Measurements from ENCODE around the gene TPSD1. TPM values are rescaled to one million over a fixed set of nuclear protein-coding genes. Genes with fewer than 3 reads are reported as not detected.
"Not testable (repeated sequence)": the region's sequence is repeated elsewhere in the genome, so short reads cannot be mapped to it uniquely, and the experiment has no call there.

The TPSD1 gene
- total RNA-seq = 1 to 10 TPM in 1 of 3 donors, not detected in 2; 3.2 TPM
- total RNA-seq (2013) = not detected

DNA sequence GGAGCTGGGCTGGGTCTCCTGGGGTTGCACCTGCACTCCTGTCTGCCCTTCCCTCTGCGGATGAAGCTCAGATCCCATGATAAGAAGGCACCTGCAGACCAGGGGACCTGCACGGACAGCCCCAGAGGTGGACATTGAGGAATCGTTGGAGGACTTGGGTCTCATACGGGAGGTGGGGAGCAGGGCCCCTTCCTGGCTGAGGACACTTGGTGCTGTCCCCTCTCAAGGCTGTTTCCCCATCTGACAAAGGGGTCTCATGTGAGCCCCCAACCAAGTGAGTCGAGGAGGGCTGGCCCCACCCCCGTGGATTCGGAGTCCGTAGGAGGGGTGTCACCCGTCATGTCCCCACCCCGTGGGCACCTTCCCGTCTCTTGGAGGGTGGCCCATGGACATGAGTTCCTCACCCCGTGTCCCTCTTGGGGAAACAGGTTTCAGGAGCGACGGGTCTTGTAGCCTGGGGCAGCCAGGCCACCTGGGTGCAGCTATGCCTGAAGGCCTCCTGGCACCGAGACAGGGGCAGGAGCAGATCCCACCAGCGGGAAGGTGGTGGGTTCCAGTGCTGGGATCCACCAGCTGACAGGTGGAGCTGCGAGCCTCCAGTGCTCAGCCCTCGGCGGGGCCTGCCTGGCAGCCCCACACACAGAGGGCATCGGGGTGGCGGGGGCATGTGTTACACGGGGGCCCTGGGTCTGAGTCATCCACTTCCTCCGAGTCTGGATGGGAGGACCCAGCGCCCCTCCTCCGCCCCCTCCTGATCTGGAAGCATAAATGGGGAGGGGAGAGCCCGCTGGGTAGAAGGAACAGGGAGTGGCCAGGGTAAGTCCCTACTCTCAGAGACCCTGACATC lies at the start of gene TPSD1:
TSS of gene TPSD1 (plus strand) at position 794 of the 847 bp plus-strand sequence. CDS start 212 bp downstream, outside the sequence.
- H3K4me3 ChIP-seq (ENCODE audit: low read length); H3K27ac Mint-ChIP-seq; intact Hi-C loops (cut with micrococcal nuclease); H3K4me1 Mint-ChIP-seq; H3K36me3 ChIP-seq (ENCODE audit: control insufficient read depth, insufficient read depth, low read length); H3K9me3 ChIP-seq (ENCODE audit: control insufficient read depth, insufficient read depth, low read length); H3K9me3 Mint-ChIP-seq; H3K36me3 Mint-ChIP-seq; H3K4me1 ChIP-seq (ENCODE audit: control insufficient read depth, insufficient read depth, low read length); DNase-seq; H3K4me3 Mint-ChIP-seq; H3K27me3 Mint-ChIP-seq (ENCODE audit: low read depth in 2 of 2); ATAC-seq; H3K27ac ChIP-seq (ENCODE audit: low read length): not testable (repeated sequence)
- 67% methylated on average over 21 of the region's 26 CpGs for WGBS (ENCODE audit: insufficient coverage)
- H3K27me3 ChIP-seq (ENCODE audit: control insufficient read depth, insufficient read depth, low read length) = peaks cover 13% of the 10 kb centered on the region

- WGBS (ENCODE audit: insufficient coverage) = 75% methylated on average over 9 of the region's 9 CpGs
- Histone ChIP-seq H3K27me3 (ENCODE audit: control insufficient read depth, insufficient read depth, low read length) (no peaks in the 10 kb centered on the region), H3K27ac (ENCODE audit: low read length) (no peak overlapping the region), H3K9me3 (ENCODE audit: control insufficient read depth, insufficient read depth, low read length) (no peaks in the 10 kb centered on the region), H3K4me1 (ENCODE audit: control insufficient read depth, insufficient read depth, low read length) (peaks cover 15% of the 10 kb centered on the region), H3K36me3 (ENCODE audit: control insufficient read depth, insufficient read depth, low read length) (no peaks in the 10 kb centered on the region), H3K4me3 (ENCODE audit: low read length) (no peak overlapping the region)
- Mint-ChIP-seq H3K4me1 (no peaks in the 10 kb centered on the region), H3K27me3 (ENCODE audit: low read depth in 2 of 2) (no peaks in the 10 kb centered on the region), H3K36me3 (no peaks in the 10 kb centered on the region), H3K4me3 (no peak overlapping the region), H3K27ac (no peak overlapping the region), H3K9me3 (no peaks in the 10 kb centered on the region)
- intact Hi-C loops (cut with micrococcal nuclease) = no loop called here
- DNase-seq = no peak
- no peak for ATAC-seq
- TF ChIP-seq, protein P1, sequence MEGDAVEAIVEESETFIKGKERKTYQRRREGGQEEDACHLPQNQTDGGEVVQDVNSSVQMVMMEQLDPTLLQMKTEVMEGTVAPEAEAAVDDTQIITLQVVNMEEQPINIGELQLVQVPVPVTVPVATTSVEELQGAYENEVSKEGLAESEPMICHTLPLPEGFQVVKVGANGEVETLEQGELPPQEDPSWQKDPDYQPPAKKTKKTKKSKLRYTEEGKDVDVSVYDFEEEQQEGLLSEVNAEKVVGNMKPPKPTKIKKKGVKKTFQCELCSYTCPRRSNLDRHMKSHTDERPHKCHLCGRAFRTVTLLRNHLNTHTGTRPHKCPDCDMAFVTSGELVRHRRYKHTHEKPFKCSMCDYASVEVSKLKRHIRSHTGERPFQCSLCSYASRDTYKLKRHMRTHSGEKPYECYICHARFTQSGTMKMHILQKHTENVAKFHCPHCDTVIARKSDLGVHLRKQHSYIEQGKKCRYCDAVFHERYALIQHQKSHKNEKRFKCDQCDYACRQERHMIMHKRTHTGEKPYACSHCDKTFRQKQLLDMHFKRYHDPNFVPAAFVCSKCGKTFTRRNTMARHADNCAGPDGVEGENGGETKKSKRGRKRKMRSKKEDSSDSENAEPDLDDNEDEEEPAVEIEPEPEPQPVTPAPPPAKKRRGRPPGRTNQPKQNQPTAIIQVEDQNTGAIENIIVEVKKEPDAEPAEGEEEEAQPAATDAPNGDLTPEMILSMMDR (IDR thresholded peaks at IDR 0.05) = no peak
These were observed 49.5 kb upstream of the TPSD1 start for GRCh38 chr16:1206326-1206725.

- peaks cover 15% of the 10 kb centered on the region for H3K4me1 ChIP-seq (ENCODE audit: control insufficient read depth, insufficient read depth, low read length)
- DNase-seq (peak in 1 of 2 donors; percentile 39), ATAC-seq (no peak)
- H3K36me3 Mint-ChIP-seq = no peaks in the 10 kb centered on the region
- TF ChIP-seq, protein P1 (IDR thresholded peaks at IDR 0.05) = no peak
- H3K27me3 Mint-ChIP-seq (ENCODE audit: low read depth in 2 of 2) = no peaks in the 10 kb centered on the region
- 76% methylated on average over 11 of the region's 16 CpGs for WGBS (ENCODE audit: insufficient coverage)
- no peak overlapping the region for H3K27ac Mint-ChIP-seq
- no peaks in the 10 kb centered on the region for H3K9me3 ChIP-seq (ENCODE audit: control insufficient read depth, insufficient read depth, low read length)
- no peak overlapping the region for H3K27ac ChIP-seq (ENCODE audit: low read length)
- intact Hi-C loops (cut with micrococcal nuclease) = no loop called here
- no peaks in the 10 kb centered on the region for H3K36me3 ChIP-seq (ENCODE audit: control insufficient read depth, insufficient read depth, low read length)
- no peaks in the 10 kb centered on the region for H3K27me3 ChIP-seq (ENCODE audit: control insufficient read depth, insufficient read depth, low read length)
- no peak overlapping the region for H3K4me3 ChIP-seq (ENCODE audit: low read length)
- H3K4me3 Mint-ChIP-seq = no peak overlapping the region
- H3K9me3 Mint-ChIP-seq = no peaks in the 10 kb centered on the region
- no peaks in the 10 kb centered on the region for H3K4me1 Mint-ChIP-seq
These were observed 49.1 kb upstream of the TPSD1 start for GRCh38 chr16:1206786-1207185.

GRCh38 chr16:1208239-1208830 lies 47.5 kb upstream of the TPSD1 start:
- Mint-ChIP-seq H3K27ac (peak overlapping the region; percentile 45 to 75), H3K36me3 (no peaks in the 10 kb centered on the region), H3K9me3 (no peaks in the 10 kb centered on the region), H3K4me1 (no peaks in the 10 kb centered on the region), H3K27me3 (ENCODE audit: low read depth in 2 of 2) (no peaks in the 10 kb centered on the region), H3K4me3 (peak overlapping the region; percentile 59)
- 67% methylated on average over 22 of the region's 22 CpGs for WGBS (ENCODE audit: insufficient coverage)
- peak in 2 of 3 donors; percentile 81 to 86 for ATAC-seq
- Histone ChIP-seq H3K27ac (ENCODE audit: low read length) (peak overlapping the region; percentile 48), H3K4me3 (ENCODE audit: low read length) (no peak overlapping the region), H3K27me3 (ENCODE audit: control insufficient read depth, insufficient read depth, low read length) (no peaks in the 10 kb centered on the region), H3K36me3 (ENCODE audit: control insufficient read depth, insufficient read depth, low read length) (no peaks in the 10 kb centered on the region), H3K4me1 (ENCODE audit: control insufficient read depth, insufficient read depth, low read length) (peaks cover 15% of the 10 kb centered on the region), H3K9me3 (ENCODE audit: control insufficient read depth, insufficient read depth, low read length) (no peaks in the 10 kb centered on the region)
- intact Hi-C loops (cut with micrococcal nuclease) = no loop called here
- TF ChIP-seq, protein P1 (IDR thresholded peaks at IDR 0.05) = no peak
- DNase-seq = peak in 1 of 2 donors; percentile 38
